Measurements from ENCODE around the gene SMC2. TPM values are rescaled to one million over a fixed set of nuclear protein-coding genes. Genes with fewer than 3 reads are reported as not detected.

Gene SMC2
- total RNA-seq (ENCODE audit: low replicate concordance), result 4.9 and 16.9 TPM in 2 replicates

GRCh38 chr9:104093647-104094533 is at the start of gene SMC2:
Gene SMC2 (plus strand): TSS chr9:104094309. CDS start chr9:104095385, 1,076 bp downstream.

Measured in smooth muscle cell of the coronary artery (primary cell).